ENCODE results near the gene CHDH.

GRCh38 chr3:53800041-53800906, 45.9 kb downstream of the CHDH start:
- TF ChIP-seq CTCF (IDR thresholded peaks at IDR 0.05; ENCODE audit: insufficient read depth, low read length, poor library complexity, severe bottlenecking) (no peak), EZH2phosphoT487 (conservative IDR thresholded peaks at IDR 0.05; ENCODE audit: low read length) (no peak)
